GM18526 (cell line): ENCODE data around the gene CA10.

Experiments
- POLR2A ChIP-seq: IDR thresholded peaks from 3 replicates; pipeline ENCODE4 v1.6.1; 2011; ENCODE audit not compliant: insufficient read length; ENCODE audit errors: extremely low read depth

The CA10 gene

DNA sequence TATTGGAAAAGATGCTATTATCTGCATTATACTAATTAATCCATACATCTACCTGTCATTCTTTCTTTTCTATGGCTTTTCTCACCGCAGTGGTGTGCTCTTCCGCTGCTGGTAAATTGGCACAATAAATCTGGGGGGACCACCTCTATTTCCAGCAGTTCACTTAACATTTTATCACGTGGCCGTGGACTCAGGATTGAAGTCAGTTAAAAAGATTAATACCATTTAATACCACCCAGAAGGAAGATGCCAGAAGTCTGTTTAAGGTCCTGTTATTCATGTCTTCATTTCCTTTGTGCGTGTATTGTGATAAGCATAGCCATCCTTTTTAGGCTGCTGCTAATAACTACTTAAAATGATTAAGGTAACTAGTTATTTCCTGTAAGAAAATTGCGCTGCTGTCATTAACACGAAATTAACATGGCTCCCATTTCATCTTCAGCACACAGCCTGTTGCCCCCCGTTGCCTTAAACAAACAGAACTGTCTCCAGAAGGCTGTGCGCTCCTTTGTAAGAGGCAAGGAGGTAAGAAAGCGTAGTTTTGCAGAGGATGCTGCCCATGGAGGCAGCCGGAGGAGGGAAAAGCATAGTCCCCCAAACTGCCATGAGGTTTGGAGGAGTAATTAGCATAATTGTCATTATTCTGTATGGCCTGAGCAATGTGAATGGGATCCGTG is 483.8 kb downstream of the CA10 start:
- TF ChIP-seq POLR2A: no peak

DNA sequence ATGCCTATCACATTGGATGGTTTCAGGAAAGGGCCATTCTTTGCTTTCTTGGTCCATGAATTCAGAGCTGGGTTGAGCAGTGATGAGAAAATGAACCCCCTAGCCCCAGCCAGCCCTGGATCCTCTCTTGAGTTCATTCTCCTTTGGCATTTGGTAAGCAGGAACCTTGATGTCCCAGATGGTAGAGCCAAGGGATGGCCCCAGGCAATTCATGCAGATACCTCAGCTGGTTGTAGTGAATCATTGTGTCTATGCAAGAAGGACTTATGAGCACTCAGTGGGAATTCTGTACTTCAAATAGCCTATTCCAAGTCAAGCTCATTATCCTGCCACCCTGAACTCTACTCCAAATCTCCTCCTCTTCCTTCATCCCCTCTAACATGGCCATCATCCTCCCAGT is 485.4 kb downstream of the CA10 start:
- no peak for TF ChIP-seq POLR2A

DNA sequence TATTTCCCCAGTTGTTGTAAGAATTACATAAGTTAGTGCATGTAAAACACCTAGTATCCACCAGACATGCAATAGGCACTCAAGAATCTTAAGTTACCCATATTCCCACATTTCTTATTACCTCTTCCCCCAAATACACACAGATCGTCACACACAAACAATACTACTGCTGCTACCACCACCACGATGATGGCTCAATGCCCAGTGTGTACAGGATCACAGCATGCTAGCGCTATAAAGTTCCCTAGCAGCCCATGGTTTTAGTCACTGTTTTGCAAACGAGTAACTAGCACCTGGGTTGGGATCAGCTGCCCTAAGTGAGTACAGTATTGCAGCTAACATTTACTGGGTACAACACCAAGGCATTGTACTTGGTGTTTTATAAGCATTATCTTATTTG is 486.4 kb downstream of the CA10 start:
- TF ChIP-seq POLR2A: no peak

DNA sequence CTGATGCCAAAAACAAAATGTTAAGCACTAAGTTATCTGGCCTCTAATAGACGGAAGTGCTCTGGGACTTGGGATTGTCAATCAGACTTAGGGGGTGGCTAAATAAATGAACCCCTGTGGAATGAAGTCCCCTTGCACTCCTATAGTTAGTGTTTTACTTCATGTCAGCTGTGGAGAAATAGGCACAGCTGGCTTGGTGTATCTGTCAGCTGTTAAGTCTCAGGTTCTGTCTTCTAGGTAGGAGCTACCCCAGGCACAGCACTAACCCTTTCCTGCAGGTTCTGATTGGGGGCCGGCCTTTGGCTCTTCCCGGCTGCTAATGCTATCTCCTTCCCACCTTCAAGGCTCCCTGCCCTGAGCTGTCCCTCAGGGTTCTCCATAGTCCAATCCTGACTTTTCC is 487.6 kb downstream of the CA10 start:
- TF ChIP-seq POLR2A: no peak

DNA sequence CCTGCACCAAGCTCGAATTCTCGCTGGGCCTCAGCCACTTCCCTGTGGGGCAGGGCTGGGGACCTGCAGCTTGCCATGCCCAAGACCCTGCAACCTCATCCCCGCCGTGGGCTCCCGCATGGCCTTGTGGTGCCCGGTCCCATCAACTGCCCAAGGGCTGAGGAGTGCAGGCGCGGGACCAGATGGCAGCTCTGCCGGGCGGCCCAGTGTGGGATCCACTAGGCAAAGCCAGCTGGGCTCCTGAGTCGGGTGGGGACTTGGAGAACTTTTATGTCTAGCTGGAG is 489.6 kb downstream of the CA10 start:
- TF ChIP-seq POLR2A: no peak

DNA sequence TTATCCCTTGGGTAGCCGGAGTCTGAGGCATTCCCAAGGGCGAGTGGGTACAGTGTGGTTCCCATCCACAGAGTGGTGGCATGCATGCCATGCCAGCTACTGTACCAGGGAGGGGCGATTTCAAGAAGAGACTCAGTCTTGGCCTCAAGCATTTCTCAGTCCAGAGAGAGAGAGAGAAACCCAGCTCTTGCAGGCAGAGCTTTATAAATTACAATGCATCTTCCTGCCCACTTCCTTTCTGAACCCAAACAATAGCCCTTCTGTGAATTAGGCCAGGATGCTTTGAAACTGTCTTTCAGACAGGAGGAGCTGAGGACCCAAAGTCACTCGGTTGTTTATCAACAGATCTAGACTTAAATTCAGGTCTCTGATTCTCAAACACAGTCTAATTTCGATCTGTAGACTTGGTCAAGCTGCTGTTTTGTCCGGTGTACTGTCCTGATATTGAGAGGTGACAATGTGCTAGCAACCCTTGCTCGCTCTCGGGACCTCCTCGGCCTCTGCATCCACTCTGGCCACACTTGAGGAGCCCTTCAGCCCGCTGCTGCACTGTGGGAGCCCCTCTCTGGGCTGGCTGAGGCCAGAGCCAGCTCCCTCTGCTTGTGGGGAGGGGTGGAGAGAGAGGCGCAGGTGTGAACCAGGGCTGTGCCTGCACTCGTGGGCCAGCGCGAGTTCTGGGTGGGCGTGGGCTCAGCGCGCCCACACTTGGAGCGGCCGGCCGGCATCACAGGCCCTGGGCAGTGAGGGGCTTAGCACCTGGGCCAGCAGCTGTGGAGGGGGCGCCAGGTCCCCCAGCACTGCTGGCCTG is 490.2 kb downstream of the CA10 start:
- TF ChIP-seq POLR2A: no peak

DNA sequence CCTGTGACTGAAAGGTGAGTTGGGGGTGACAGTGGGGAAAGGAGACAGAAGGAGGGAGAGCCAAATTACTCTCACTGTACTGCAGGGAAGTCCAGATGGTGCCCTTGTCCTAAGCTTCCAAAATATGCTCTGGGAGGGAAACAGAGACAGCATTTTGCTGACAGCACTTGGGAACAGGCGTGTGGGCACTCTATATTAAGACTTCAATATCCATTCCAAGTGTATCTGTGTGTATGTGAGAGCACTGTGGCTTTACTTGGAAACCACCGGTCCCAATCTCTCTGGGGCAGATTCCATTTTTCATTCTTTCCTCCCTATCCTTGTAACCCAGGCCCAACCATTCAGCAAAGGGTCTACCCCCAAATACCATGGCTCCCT is 490.8 kb downstream of the CA10 start:
- no peak for TF ChIP-seq POLR2A

DNA sequence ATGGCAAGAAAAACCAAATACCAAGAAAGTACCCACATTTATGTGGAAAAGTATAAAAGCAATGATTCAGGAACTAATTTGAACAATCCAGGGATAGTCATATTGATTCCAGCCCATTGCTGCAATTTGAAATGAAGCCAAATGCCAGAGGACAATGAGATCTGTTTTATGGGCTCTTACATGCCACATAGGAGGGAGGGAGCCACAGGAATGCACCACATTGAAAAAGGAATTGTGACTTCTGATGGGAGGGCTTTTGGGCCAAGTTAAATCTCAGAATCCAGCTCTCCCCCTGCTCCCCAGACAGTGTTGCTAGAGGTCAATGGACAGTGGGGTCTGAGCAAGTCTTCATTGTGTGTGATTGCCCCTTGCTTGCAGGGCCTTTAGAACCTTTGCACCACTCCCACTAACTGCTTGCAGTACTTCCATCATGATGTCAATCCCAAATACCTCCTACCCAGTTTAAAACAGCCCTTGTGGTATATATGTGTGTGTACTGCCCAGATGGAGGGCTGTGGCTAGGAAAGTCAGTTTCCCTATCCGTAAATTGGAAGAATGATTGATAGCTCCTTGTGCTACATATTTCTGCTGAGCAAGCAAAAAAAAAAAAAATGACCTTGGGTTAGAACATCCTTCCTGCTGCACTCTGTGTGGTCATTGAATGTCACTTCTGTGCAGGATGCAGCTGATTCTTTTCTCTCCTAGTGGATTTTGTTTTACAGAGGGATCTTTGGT is 491.4 kb downstream of the CA10 start:
- no peak for TF ChIP-seq POLR2A

DNA sequence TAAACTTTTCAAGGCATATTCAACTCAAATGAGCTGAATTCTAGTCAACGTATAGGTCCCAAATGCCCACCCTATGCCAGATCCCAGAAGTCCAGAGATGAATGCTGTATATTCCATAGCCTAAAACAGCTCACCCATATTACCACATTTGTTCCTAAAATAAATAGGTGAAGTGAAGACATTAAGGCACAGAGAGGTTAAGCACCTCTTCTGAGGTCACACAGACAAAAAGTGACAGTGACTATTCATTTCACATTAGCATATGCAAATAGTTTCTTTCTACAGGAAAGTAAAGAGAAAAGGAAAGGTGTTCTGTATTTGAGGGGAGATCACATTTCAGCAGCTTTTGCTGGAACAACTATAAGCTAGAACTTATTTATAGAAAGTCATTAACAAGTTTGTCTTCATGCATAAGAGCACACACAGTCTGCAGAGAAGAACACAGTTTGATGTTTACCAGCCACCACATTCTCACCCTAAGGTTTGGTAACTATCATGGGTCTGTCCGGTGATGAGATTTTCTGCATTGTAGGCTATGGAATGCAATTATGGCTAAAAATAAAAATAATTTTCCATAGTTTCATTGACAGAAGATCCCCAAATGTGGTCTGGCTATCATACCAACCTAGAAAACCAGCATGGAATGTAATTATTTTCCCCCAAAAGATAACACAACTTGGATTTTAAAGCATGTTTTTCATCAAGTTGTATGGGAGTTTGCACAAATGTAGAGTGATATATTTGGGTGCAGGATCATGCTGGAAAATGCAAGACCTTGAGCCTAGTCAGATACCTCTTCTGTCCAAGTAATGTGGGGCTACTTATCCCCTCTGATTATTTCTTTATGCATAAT is 496.1 kb downstream of the CA10 start:
- TF ChIP-seq POLR2A: no peak

DNA sequence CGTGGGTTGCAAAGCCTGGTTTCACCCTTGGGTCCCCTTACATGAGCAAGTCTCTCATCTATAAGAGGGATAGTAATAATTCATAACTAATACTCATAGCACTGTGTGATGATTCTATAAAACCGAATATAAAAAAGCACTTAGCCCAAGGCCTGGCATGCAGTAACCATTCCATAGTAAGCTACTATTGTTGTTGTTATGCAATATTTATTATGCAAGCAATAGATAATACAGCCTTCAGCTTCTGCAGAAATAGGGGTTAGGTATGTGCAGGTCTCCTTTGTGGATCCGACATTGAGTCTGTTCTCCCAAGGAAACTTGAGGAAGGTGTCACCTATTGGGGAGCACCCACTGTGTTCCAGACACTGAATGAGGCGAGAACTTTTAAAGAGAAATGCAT is 497.1 kb downstream of the CA10 start:
- no peak for TF ChIP-seq POLR2A

DNA sequence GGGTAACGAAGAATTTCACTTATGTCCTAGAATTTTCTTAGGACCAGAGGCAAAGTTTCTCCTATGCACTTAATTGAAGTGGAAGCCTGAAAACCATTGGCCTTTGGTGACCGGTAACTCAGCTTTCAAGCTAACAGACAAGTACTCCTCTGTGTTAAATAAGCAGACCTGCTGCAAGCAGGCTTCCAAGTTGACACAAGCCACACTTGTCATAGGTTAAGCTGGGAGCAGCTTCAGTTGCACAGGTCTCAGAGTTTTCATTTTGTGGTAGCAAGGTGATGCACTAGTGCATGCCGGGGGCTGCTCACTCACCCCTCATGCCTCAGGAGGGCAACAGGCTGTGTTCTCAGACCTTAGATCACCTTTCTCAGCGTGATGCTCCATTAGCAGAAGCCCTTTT is 498.2 kb downstream of the CA10 start:
- no peak for TF ChIP-seq POLR2A

DNA sequence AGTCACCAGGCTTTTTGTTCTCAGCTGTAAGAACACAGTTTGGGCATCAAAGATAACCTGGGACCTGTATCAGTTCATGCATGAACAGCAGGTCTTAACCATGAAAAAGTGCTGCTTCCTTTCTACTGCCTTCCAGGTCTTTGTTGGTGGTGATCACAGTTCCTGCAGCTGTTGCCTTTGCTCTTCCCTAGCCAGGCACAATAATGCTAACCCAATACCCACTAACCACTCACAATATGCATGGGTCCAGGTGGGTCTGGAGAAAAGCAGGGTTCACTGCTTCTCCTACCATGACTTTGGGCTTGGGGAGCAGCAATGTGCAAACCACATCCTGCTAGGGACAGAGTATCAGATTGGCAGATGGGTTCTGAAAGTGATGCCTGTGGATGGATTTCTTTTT is 501.3 kb downstream of the CA10 start:
- no peak for TF ChIP-seq POLR2A

DNA sequence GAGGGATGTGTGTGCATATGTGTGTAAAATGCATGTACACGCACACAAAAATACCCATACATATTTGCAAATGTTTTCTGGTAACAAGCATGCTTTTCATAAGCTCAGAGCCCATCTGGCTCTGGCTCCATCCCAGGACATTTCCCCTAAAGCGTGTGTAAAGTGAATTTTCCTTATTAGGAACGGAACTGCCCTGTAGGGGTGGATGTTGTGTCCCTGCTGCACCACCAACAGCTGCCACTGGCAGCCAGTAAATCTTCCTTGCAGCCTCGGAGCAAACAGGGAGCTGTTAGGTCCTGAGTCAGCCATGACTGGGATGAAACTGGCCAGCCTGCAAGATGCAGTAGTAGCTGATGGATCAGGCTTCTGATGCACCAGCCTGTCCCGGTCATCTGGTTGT is 504.6 kb downstream of the CA10 start:
- no peak for TF ChIP-seq POLR2A

DNA sequence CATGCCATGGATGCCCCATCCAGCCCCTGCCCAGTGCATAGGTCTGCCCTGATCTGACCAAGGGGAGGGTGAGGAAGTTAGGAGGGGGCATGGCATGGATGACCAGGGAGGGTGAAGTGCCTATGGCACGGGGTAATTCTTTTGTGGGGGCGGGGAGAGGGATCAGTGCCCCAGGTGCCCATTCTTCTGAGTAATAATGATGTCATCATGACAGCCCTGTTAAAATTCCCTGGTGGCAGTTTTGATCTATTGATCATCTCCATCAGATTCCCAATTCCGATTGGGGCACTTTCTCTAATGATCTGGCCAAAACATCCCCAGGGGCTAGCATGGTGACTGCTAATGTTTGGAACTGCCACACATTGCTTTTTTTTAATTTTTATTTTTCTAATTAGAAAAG is 506.0 kb downstream of the CA10 start:
- TF ChIP-seq POLR2A: no peak

DNA sequence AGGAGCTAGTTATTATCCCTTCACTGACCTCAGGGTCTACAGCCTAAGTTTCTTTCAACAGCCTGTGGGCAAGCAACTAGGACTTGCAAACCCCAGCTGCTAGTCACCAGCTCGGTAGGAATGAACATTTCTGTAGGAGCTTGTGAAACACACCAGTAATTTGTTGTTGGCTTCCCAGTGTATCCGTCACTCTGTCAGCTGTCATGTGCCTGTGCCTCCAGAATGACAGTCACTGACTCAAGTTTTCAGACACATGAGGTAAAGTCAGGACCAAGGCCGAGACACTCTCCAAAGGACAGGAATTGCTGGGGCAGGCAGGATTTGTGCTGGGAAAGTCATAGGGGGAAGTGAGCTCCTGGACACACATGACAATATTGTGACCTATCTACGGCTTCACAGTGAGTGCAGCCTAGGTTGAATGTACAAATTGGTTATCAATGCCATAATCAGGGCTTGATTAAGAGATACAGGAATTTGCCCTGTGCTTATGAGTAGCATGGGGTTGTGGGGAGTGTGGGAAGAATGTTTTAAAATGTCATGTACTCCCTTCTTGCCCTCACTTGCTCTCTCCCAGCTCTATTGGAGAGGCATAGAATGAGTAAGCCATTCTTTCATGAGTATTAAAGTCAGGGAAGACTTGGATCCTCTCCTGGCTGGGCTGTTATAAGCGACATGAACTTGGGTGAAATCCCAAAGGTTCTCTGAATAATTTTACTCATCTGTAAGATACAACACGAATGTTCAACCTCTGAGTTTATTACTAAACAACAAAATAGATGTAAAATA is 506.8 kb downstream of the CA10 start:
- TF ChIP-seq POLR2A: no peak

DNA sequence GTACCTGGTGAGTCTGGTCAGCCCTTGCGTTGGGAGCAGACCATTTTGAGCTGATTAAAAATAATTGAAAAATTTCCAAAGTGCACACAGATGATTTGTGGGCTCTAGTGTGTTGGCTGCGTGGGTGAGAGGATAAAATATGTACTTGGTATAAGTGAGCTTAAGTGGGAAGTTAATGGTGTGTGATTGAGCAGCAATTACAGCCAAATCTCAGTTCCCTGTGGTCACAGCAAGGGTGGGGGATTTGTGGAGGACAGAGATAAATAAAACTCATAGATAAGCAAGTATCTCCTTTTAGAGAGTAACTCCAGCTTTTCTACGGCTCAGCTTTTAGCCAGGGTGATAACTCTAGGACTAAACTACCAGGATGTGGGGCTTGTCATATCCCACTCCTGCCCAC is 507.7 kb downstream of the CA10 start:
- no peak for TF ChIP-seq POLR2A
